ENCODE data around the gene CCSER2.
A peak's percentile ranks its signal among the peaks of the same experiment; 100 is the strongest.
"Not testable (repeated sequence)": the region's sequence is repeated elsewhere in the genome, so short reads cannot be mapped to it uniquely, and the experiment has no call there.

CCSER2 gene

DNA sequence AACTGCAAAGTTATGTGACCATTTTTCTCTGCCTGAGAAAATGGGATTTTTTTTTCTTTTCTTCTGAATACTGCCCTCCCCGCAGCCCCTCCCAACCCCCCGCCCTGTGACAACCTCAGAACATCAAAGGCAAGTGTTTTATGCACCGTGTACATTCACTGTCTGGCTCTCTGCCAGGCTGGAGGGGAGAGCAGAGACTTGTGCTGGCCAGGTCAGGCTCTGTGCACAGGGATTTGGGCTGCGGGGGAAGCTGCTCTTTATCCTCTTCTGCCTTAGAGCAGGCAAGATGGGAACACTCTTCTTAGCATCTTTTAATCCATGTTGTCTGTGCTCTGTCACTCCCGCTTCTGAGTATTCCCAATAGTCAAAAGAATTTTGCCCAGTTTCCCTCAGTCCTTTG lies 195.1 kb downstream of the CCSER2 start:
- DNase-seq: no peak

- DNase-seq: no peak
These were observed 196.0 kb downstream of the CCSER2 start for GRCh38 chr10:84524435-84524834.

- DNase-seq: no peak
These were observed 196.9 kb downstream of the CCSER2 start for GRCh38 chr10:84525120-84525806.

DNA sequence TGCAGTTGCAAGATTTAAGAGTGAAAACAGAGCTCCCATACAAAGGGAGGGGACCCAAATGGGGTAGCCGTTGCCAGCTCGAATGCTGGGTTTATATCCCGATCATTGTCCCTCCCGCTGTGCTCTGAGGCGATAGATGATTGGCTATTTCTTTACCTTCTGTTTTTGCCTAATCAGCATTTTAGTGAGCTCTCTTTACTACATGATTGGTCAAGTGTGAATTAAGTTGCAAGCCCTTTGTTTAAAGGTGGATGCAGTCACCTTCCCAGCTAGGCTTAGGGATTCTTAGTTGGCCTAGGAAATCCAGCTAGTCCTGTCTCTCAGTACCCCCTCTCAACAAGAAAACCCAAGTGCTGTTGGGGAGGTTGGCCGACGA lies 197.4 kb downstream of the CCSER2 start:
- not testable (repeated sequence) for DNase-seq

DNA sequence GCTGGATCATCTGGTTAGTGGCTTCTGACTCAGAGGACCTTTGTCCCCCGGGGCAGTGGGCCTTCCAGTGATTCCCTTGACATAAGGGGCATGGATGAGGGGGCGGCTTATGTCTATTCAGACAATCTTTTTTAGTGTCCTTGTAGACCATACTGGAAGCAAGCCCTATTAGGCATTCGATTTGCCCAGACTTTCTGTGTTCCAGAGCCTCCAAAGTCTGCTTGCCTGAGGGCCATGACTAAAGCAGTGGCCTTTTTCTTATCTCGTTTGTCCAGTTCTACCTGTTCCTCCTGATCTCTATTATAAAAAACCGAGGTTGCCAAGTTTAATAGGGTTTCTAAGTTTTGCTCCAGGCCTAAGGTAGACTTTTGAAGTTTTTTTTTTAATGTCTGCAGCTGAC lies 199.0 kb downstream of the CCSER2 start:
- DNase-seq: not testable (repeated sequence)

GRCh38 chr10:84528526-84528925 lies 200.1 kb downstream of the CCSER2 start:
- not testable (repeated sequence) for DNase-seq

DNA sequence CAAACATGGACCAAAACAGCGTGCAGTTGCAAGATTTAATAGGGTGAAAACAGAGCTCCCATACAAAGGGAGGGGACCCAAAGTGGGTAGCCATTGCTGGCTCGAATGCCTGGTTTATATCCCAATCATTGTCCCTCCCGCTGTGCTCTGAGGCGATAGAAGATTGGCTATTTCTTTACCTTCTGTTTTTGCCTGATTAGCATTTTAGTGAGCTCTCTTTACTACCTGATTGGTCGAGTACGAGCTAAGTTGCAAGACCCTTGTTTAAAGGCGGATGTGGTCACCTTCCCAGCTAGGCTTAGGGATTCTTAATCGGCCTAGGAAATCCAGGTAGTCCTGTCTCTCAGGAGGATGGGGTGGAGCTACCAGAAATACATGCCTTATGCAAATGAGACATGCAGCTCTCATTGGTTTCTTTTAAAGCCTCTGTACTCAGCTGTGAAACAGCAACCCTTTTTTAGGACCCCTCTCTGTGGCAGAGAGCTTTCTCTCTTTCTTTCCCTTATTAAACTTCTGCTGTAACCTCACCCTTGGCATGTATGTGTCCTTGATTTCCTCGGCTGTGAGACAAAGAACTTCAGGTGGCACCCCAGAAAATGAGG lies 202.4 kb downstream of the CCSER2 start:
- no peak for DNase-seq

DNA sequence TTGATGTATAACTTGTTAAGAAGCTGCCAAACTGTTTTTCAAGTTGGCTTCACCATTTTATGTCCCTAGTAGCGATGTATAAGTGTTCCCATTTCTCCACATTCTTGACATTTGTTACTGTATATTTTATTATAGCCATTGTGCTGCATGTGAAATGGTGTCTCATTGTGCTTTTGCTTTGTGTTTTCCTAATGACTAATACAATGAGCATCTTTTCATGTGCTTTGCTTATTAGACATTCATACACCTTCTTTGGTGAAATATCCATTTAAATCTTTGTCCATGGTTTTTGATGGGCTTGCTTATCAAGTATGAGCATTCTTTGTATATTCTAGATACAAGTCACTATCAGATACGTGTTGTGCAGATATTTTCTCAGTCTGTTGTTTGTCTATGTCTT lies 203.0 kb downstream of the CCSER2 start:
- no peak for DNase-seq

DNA sequence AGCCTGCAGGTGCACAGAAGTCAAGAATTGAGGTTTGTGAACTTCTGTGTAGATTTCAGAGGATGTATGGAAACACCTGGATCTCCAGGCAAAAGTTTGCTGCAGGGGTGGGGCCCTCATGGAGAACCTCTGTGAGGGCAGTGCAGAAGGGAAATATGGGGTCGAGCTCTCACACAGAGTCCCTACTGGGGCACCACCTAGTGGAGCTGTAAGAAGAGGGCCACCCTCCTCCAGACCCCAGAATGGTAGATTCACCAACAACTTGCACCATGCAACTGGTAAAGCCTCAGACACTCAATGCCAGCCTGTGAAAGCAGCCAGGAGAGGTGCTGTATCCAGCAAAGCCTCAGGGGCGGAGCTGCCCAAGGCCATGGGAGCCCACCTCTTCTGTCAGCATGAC lies 205.8 kb downstream of the CCSER2 start:
- no peak for DNase-seq

DNA sequence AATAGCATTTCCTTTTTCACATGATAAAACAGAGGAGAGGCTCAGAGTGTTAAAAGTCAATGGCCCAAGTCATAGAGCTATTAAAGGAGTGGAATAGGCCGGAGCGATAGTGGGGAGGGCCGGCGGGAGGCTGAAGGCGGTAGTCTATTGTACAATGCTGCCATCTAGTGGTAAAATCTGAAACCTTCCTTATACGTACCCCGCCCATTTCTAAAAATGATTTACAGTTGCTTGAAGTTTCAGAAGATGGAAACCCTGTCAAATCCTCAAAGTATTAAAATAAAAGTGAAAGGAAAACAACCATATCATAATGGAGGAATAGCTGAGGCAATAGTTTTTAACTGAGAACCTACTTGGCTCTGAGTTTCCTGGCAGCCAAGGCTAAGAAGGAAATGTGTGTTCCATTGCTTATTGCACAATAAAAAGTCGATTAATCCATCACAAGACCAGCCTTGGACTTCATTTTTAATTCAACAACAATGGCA lies 209.1 kb downstream of the CCSER2 start:
- DNase-seq: peak; percentile 64 to 72

DNA sequence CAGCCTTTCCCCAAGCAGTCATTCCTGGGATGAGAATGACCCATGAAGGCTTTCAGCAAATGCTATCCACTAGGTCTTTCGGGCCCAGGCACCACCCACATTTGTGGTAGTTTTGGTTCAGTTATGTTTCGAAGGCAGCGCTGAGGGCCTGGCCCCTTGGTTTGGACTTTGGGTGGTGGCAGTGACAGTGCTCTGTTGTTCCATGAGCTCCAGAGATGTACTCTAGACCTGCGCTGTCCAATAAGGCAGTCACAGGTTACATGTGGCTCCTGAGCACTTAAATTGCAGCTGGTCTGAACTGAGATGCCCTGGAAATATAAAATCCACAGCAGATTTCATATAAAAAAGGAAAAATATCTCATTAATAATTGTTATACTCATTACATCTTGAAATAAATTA lies 209.6 kb downstream of the CCSER2 start:
- DNase-seq: no peak

- DNase-seq: no peak
These were observed 210.8 kb downstream of the CCSER2 start for GRCh38 chr10:84539216-84539615.

DNA sequence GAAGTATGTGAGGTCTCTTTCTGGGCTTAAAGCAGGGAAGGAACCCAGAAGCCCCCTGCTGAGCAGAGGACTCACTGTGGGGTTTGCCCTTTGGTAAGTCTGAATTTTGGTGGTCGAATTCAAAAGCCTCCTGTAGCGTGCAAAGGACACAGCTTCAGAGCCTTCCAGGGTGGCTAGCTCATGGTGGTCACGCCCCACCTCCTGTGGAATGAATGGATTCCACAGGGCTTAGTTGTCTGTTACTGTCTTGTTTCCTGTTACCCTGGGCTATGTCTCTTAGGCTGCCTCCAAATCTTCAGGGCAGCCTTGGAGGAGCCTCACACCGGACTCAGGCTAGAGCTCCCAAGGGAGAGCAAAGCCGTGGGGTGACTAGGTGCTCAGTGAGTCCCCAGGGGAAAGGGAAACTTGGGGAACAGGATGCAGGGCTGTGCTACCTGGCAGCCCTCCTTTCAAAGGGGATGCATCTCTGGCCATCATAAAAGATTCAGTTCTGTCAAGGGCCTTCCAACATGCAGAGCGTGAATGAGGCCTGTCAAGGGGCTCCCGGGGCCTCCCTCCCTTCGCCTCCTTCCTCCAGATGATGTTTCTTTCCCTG lies 211.7 kb downstream of the CCSER2 start:
- no peak for DNase-seq

GRCh38 chr10:84540617-84541288 lies 212.4 kb downstream of the CCSER2 start:
- DNase-seq: peak; percentile 37 to 41

GRCh38 chr10:84541289-84541637 lies 212.9 kb downstream of the CCSER2 start:
- DNase-seq: no peak

DNA sequence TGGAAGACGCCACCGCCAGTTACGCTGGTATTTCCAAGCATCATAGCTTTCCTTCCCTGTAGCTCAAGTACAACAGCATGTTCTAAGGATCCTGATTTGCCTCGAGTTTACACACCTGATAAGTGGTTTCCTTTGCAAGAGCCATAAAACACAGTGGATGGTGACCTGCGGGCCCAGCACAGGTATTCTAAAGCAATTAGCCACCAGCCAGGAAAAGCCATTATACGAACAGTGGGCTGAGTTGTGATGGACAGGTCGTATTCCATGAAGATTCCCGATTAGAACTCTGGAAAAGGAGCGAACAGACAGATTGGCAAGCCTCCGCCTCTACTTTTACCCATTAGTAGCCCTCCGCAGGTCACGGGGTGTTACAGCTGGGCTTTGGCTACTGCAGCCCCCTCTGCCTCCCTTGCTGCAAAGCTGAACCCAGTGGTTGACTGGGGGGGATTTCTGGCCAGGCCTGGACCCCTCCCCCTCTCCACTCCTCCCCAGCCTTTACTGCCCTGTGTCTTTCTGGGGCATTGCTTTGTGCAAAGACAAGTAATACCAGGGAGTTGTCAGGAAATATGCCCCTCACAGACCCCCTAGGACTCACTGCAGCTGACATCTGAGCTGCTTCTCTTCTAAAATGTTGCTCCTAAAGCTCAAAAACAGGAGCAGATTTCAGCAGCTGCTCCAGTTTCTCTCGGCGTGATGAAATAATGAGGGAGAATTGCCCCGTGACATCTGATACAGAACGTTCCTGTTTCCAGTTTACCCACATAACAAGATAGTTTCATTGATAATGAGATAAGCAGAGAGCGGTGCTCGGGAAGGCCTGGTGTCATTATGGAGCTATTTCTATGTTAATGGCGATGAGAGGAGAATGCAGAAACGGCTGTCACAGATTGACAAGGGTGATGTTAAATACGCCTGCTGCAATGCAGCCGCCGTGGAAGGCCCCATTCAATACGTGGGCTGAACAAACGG lies 214.4 kb downstream of the CCSER2 start:
- no peak for DNase-seq

- no peak for DNase-seq
These were observed 215.6 kb downstream of the CCSER2 start for GRCh38 chr10:84543948-84544347.

GRCh38 chr10:84545651-84546050 lies 217.3 kb downstream of the CCSER2 start:
- no peak for DNase-seq

- DNase-seq: no peak
These were observed 218.2 kb downstream of the CCSER2 start for GRCh38 chr10:84546609-84547008.

GRCh38 chr10:84547616-84548015 lies 219.2 kb downstream of the CCSER2 start:
- DNase-seq: no peak

DNA sequence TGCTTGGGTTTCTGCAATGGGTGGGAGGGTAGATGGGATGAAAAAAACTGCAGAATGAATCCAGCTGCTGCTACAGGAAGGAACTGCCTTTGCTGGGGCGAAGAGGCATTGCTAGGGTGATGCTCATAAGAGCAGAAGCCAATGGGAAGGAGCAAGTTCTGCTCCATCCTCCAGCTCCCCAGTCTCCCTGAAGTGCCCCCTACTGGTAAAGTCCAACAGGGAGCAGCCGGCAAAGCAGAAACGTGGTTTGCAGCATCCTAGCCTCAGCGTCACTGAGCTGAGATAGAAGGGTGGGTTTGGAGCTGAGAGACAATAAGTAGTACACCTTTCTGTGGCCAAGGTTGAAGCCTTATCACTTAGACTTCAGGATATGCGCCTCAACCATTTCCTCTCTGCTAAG lies 220.5 kb downstream of the CCSER2 start:
- DNase-seq: peak in 1 of 2 donors; percentile 36
